Measurements from ENCODE around the gene EID2.
A peak's percentile ranks its signal among the peaks of the same experiment; 100 is the strongest.

Gene EID2

GRCh38 chr19:39520541-39521484 lies 19.1 kb downstream of the EID2 start:
- H3K27ac Mint-ChIP-seq: no peak overlapping the region
- H3K4me1 Mint-ChIP-seq: peaks cover 8% of the 10 kb centered on the region
- peaks cover 5% of the 10 kb centered on the region for H3K36me3 Mint-ChIP-seq
- peaks cover 11% of the 10 kb centered on the region for H3K27me3 Mint-ChIP-seq
- no peak for DNase-seq (ENCODE audit: low spot score in 2 of 2)
- no peak for ATAC-seq (ENCODE audit: low read depth)
- H3K4me3 Mint-ChIP-seq: no peak overlapping the region
- H3K9me3 Mint-ChIP-seq: peaks cover 2% of the 10 kb centered on the region

- peaks cover 2% of the 10 kb centered on the region for H3K9me3 Mint-ChIP-seq
- ATAC-seq (ENCODE audit: low read depth) (no peak), DNase-seq (ENCODE audit: low spot score in 2 of 2) (no peak)
- peaks cover 16% of the 10 kb centered on the region for H3K27me3 Mint-ChIP-seq
- no peak overlapping the region for H3K27ac Mint-ChIP-seq
- H3K4me1 Mint-ChIP-seq: peaks cover 12% of the 10 kb centered on the region
- H3K36me3 Mint-ChIP-seq: peaks cover 5% of the 10 kb centered on the region
- H3K4me3 Mint-ChIP-seq: no peak overlapping the region
Observed at GRCh38 chr19:39518975-39519374, 21.0 kb downstream of the EID2 start.

- Mint-ChIP-seq H3K36me3 (peaks cover 5% of the 10 kb centered on the region), H3K4me1 (peaks cover 12% of the 10 kb centered on the region), H3K4me3 (no peak overlapping the region), H3K9me3 (peaks cover 2% of the 10 kb centered on the region), H3K27ac (no peak overlapping the region), H3K27me3 (peaks cover 19% of the 10 kb centered on the region)
- no peak for ATAC-seq (ENCODE audit: low read depth)
- no peak for DNase-seq (ENCODE audit: low spot score in 2 of 2)
Observed at GRCh38 chr19:39518458-39518857, 21.5 kb downstream of the EID2 start.

- DNase-seq (ENCODE audit: low spot score in 2 of 2): no peak
- Mint-ChIP-seq H3K4me1 (peaks cover 12% of the 10 kb centered on the region), H3K27ac (no peak overlapping the region), H3K36me3 (peaks cover 5% of the 10 kb centered on the region), H3K4me3 (no peak overlapping the region), H3K27me3 (peaks cover 19% of the 10 kb centered on the region), H3K9me3 (peaks cover 2% of the 10 kb centered on the region)
- no peak for ATAC-seq (ENCODE audit: low read depth)
Observed at GRCh38 chr19:39517432-39517831, 22.5 kb downstream of the EID2 start.

DNA sequence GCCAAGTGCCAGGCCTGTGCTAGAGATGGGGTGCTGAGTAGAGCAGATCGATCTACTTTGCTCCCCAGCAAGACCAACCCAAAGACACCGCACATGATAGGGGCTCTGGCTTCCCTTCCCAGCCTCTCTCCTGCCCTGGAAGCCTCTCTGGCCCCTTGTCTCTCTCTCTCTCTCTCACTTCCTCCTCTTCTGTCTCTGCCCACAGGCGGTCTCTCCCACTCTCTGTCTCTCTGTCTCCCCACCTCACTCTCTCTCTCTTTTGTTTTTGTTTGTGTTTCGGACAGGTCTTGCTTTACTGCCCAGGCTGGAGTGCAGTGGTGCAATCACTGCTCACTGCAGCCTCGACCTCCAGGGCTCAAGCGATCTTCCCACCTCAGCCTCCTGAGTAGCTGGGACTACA lies 23.7 kb downstream of the EID2 start:
- Mint-ChIP-seq H3K9me3 (peaks cover 2% of the 10 kb centered on the region), H3K36me3 (peaks cover 5% of the 10 kb centered on the region), H3K27ac (no peak overlapping the region), H3K27me3 (peaks cover 19% of the 10 kb centered on the region), H3K4me3 (peak overlapping the region; percentile 66), H3K4me1 (peaks cover 12% of the 10 kb centered on the region)
- no peak for DNase-seq (ENCODE audit: low spot score in 2 of 2)
- peak; percentile 50 for ATAC-seq (ENCODE audit: low read depth)

GRCh38 chr19:39515551-39516191 lies 24.3 kb downstream of the EID2 start:
- Mint-ChIP-seq H3K4me3 (peak overlapping the region; percentile 87), H3K27me3 (peaks cover 19% of the 10 kb centered on the region), H3K27ac (peak overlapping the region; percentile 31), H3K4me1 (peaks cover 12% of the 10 kb centered on the region), H3K36me3 (peaks cover 5% of the 10 kb centered on the region), H3K9me3 (peaks cover 2% of the 10 kb centered on the region)
- DNase-seq (ENCODE audit: low spot score in 2 of 2): no peak
- no peak for ATAC-seq (ENCODE audit: low read depth)

DNA sequence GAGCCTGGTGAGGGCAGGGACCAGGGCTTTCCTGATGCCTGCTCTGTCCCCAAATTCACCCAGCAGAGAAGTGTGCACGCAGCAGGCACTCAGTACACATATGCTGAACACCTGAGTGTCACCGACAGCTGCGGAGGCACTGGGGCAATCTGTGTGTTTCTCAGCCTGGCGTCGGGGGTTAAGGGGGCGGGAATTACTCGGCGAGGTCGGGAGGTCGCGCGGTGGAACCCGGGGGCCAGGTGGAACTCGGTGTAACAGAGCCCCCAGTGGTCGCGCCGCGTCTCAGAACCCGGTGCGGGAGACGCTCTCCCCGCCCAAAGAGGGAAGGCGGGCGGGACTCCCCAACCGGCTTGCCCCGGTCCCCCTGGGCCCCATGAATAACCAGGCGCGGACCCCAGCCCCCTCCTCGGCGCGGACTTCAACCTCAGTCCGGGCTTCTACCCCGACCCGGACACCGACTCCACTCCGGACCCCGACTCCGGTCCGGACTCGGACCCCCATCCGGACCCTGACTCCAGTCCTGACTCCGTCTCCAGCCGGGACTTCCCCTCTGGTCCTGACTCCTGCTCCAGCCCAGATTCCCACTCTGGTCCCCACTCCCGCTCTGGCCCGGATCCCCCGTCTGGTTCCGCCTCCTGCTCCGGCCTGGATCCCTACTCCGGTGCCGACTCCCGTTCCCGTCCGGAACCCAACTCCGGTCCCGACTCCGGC lies 25.0 kb downstream of the EID2 start, which contains the start of gene SELENOV:
TSS of gene SELENOV (plus strand) at position 300 of the 711 bp plus-strand sequence. CDS start at position 374, 74 bp downstream.
- no peak for DNase-seq (ENCODE audit: low spot score in 2 of 2)
- peaks cover 5% of the 10 kb centered on the region for H3K36me3 Mint-ChIP-seq
- peaks cover 2% of the 10 kb centered on the region for H3K9me3 Mint-ChIP-seq
- H3K4me1 Mint-ChIP-seq: peaks cover 12% of the 10 kb centered on the region
- peak within 1 kb of the TSS; percentile 31 for H3K27ac Mint-ChIP-seq
- H3K27me3 Mint-ChIP-seq: peaks cover 19% of the 10 kb centered on the region
- peak; percentile 72 for ATAC-seq (ENCODE audit: low read depth)
- peak within 1 kb of the TSS; percentile 87 for H3K4me3 Mint-ChIP-seq

- Mint-ChIP-seq H3K4me3 (no peak overlapping the region), H3K27me3 (peaks cover 19% of the 10 kb centered on the region), H3K27ac (no peak overlapping the region), H3K4me1 (peaks cover 14% of the 10 kb centered on the region), H3K36me3 (peaks cover 5% of the 10 kb centered on the region), H3K9me3 (peaks cover 2% of the 10 kb centered on the region)
- DNase-seq (ENCODE audit: low spot score in 2 of 2) (no peak), ATAC-seq (ENCODE audit: low read depth) (no peak)
Observed at GRCh38 chr19:39512988-39513387, 27.0 kb downstream of the EID2 start.

DNA sequence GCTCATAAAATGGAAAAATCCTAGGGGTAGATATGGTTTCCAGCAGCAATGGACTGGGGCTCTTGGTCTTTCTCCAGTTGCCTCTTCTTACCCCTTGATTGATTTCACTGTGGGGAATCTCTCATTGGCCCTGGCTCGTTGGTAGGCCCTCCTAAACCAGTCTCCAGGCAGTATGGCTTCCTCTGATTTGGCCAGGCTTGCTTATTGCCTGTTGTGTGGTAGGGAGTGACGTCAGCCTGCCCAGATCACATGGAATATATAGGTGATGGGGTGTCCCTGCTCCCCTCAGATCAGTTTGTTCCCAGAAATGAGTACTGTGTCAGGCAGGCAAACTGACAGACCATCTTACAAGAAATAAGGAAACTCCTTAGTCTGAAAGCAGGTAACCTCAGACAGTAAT lies 30.7 kb downstream of the EID2 start:
- no peak for DNase-seq (ENCODE audit: low spot score in 2 of 2)

DNA sequence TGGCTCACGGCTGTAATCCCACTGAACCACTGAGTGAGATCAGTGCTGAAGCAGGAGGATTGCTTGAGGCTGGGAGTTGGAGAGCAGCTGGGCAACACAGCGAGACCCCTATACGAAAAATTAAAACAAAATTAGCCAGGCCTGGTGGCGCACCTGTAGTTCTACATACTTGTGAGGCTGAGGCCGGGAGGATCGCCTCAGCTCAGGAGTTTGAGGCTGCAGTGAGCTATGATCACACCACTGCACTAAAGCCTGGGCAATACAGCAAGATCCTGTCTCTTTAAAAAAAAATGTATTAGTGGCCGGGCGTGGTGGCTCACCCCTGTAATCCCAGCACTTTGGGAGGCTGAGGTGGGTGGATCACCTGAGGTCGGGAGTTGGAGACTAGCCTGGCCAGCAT lies 31.3 kb downstream of the EID2 start:
- no peak overlapping the region for H3K4me3 Mint-ChIP-seq
- ATAC-seq (ENCODE audit: low read depth): no peak
- peaks cover 22% of the 10 kb centered on the region for H3K27me3 Mint-ChIP-seq

More for the DNA sequence above, 30.7 kb downstream of the EID2 start:
- ATAC-seq (ENCODE audit: low read depth): no peak
- H3K27ac Mint-ChIP-seq: no peak overlapping the region
- peaks cover 2% of the 10 kb centered on the region for H3K36me3 Mint-ChIP-seq
- peaks cover 18% of the 10 kb centered on the region for H3K27me3 Mint-ChIP-seq
- peaks cover 2% of the 10 kb centered on the region for H3K9me3 Mint-ChIP-seq
- peaks cover 12% of the 10 kb centered on the region for H3K4me1 Mint-ChIP-seq
- H3K4me3 Mint-ChIP-seq: no peak overlapping the region

GRCh38 chr19:39507715-39508364 lies 32.1 kb downstream of the EID2 start:
- Mint-ChIP-seq H3K9me3 (peaks cover 2% of the 10 kb centered on the region), H3K36me3 (peaks cover 2% of the 10 kb centered on the region), H3K27ac (no peak overlapping the region), H3K4me3 (peak overlapping the region; percentile 87), H3K4me1 (peaks cover 22% of the 10 kb centered on the region), H3K27me3 (peaks cover 26% of the 10 kb centered on the region)
- DNase-seq (ENCODE audit: low spot score in 2 of 2): no peak
- ATAC-seq (ENCODE audit: low read depth): no peak

More for the DNA sequence above, 31.3 kb downstream of the EID2 start:
- H3K4me1 Mint-ChIP-seq: peaks cover 15% of the 10 kb centered on the region
- no peak for DNase-seq (ENCODE audit: low spot score in 2 of 2)
- H3K27ac Mint-ChIP-seq: no peak overlapping the region
- peaks cover 2% of the 10 kb centered on the region for H3K9me3 Mint-ChIP-seq
- peaks cover 2% of the 10 kb centered on the region for H3K36me3 Mint-ChIP-seq

DNA sequence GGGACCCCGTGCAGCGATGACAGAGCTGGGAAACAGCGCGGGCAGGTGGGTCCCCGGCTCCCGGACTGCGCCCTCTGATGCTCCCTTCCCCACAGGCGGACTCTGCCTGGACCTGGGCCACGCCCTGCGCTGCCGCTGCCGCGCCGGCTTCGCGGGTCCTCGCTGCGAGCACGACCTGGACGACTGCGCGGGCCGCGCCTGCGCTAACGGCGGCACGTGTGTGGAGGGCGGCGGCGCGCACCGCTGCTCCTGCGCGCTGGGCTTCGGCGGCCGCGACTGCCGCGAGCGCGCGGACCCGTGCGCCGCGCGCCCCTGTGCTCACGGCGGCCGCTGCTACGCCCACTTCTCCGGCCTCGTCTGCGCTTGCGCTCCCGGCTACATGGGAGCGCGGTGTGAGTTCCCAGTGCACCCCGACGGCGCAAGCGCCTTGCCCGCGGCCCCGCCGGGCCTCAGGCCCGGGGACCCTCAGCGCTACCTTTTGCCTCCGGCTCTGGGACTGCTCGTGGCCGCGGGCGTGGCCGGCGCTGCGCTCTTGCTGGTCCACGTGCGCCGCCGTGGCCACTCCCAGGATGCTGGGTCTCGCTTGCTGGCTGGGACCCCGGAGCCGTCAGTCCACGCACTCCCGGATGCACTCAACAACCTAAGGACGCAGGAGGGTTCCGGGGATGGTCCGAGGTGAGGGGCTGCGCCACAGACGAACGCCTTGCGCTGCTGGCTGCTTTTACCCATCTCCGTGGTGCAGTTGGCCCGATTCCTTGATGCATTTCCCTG lies 32.8 kb downstream of the EID2 start:
- DNase-seq (ENCODE audit: low spot score in 2 of 2) (peak; percentile 36 to 50), ATAC-seq (ENCODE audit: low read depth) (peak; percentile 75)
- Mint-ChIP-seq H3K9me3 (peaks cover 2% of the 10 kb centered on the region), H3K36me3 (peaks cover 2% of the 10 kb centered on the region), H3K4me1 (peaks cover 22% of the 10 kb centered on the region), H3K27ac (no peak overlapping the region), H3K4me3 (peak overlapping the region; percentile 87), H3K27me3 (peaks cover 26% of the 10 kb centered on the region)

DNA sequence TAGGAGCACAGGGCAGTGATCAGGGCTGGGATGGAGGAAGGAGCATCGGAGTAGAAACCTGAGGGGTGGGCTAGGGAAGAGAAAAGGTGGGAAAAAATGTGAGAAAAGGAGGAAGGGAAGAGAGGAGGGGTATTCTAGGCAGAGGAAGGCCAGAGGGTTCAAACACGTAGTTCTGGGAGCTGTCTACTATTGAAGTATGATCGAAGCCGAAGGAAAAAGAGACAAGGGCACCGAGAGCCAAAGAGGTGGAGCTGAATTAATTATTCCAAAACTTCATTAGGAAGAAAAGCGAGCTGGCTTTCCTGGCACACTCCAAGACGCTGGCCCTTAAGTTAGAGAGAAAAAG lies 33.4 kb downstream of the EID2 start:
- peaks cover 2% of the 10 kb centered on the region for H3K36me3 Mint-ChIP-seq
- H3K27ac Mint-ChIP-seq: no peak overlapping the region
- DNase-seq (ENCODE audit: low spot score in 2 of 2): no peak
- H3K27me3 Mint-ChIP-seq: peaks cover 27% of the 10 kb centered on the region
- H3K4me1 Mint-ChIP-seq: peaks cover 22% of the 10 kb centered on the region
- no peak for ATAC-seq (ENCODE audit: low read depth)
- peak overlapping the region; percentile 81 for H3K4me3 Mint-ChIP-seq
- peaks cover 2% of the 10 kb centered on the region for H3K9me3 Mint-ChIP-seq

All from memory B cell (primary cell).